Astrocyte (in vitro differentiated cells and primary cell): Measurements from ENCODE around the gene TAGLN. TPM values are rescaled to one million over a fixed set of nuclear protein-coding genes. Genes with fewer than 3 reads are reported as not detected.

Experiments
- DNase-seq: peaks from one replicate; pipeline ENCODE4 v3.0.0-alpha.2; 2010; ENCODE audit warnings: low read depth
- FAIRE-seq: peaks from 2 replicates; lab custom pipeline; 2011; peaks lifted over from hg19 to GRCh38; lab: Jason Lieb, UNC
- H2AFZ ChIP-seq: 2 replicates; pipeline ENCODE4 v1.6.0; 2012; ENCODE audit warnings: low read depth, low read length, inconsistent platforms
- H3K27ac ChIP-seq: 2 replicates; pipeline ENCODE4 v1.5.1; 2011; ENCODE audit warnings: low read depth, low read length, inconsistent platforms
- H3K27me3 ChIP-seq: 2 replicates; pipeline ENCODE4 v1.6.0; 2011; ENCODE audit warnings: low read length, inconsistent platforms; ENCODE audit not compliant: insufficient read depth
- H3K36me3 ChIP-seq: 2 replicates; pipeline ENCODE4 v1.5.1; 2011; ENCODE audit warnings: low read length, inconsistent platforms; ENCODE audit not compliant: insufficient read depth
- H3K4me1 ChIP-seq: 2 replicates; pipeline ENCODE4 v1.5.1; 2011; ENCODE audit warnings: low read length, inconsistent platforms; ENCODE audit not compliant: insufficient read depth
- H3K4me2 ChIP-seq: 2 replicates; pipeline ENCODE4 v1.6.0; 2012; ENCODE audit warnings: low read length, inconsistent platforms
- H3K4me3 ChIP-seq: 2 replicates; pipeline ENCODE4 v1.5.1; 2011; ENCODE audit warnings: low read depth, mild to moderate bottlenecking, low read length, inconsistent platforms; ENCODE audit not compliant: insufficient read depth
- H3K79me2 ChIP-seq: 2 replicates; pipeline ENCODE4 v1.6.0; 2012; ENCODE audit warnings: mild to moderate bottlenecking, low read length, inconsistent platforms; ENCODE audit not compliant: insufficient read depth
- H3K9ac ChIP-seq: 2 replicates; pipeline ENCODE4 v1.6.0; 2012; ENCODE audit warnings: mild to moderate bottlenecking, low read length, inconsistent platforms
- H3K9me3 ChIP-seq: 2 replicates; pipeline ENCODE4 v1.5.1; 2012; ENCODE audit warnings: low read depth, mild to moderate bottlenecking, low read length, inconsistent platforms; ENCODE audit not compliant: insufficient read depth
- H4K20me1 ChIP-seq: 2 replicates; pipeline ENCODE4 v1.6.0; 2012; ENCODE audit warnings: low read length, inconsistent platforms; ENCODE audit not compliant: insufficient read depth
- H3K27ac Mint-ChIP-seq: one replicate; pipeline ENCODE4 v1.8.0; 2021; ENCODE audit warnings: mild to moderate bottlenecking, mixed read lengths; ENCODE audit not compliant: unreplicated experiment
- H3K27me3 Mint-ChIP-seq: one replicate; pipeline ENCODE4 v1.8.0; 2021; ENCODE audit warnings: low read depth, mixed read lengths; ENCODE audit not compliant: unreplicated experiment
- H3K36me3 Mint-ChIP-seq: one replicate; pipeline ENCODE4 v1.8.0; 2021; ENCODE audit warnings: low read depth, mixed read lengths; ENCODE audit not compliant: unreplicated experiment
- H3K4me1 Mint-ChIP-seq: one replicate; pipeline ENCODE4 v1.8.0; 2021; ENCODE audit warnings: low read depth, mixed read lengths; ENCODE audit not compliant: unreplicated experiment
- H3K4me3 Mint-ChIP-seq: one replicate; pipeline ENCODE4 v1.8.0; 2021; ENCODE audit warnings: mild to moderate bottlenecking, moderate library complexity, mixed read lengths; ENCODE audit not compliant: unreplicated experiment
- H3K9me3 Mint-ChIP-seq: one replicate; pipeline ENCODE4 v1.8.0; 2021; ENCODE audit warnings: mild to moderate bottlenecking, mixed read lengths; ENCODE audit not compliant: unreplicated experiment
- EZH2 ChIP-seq: IDR thresholded peaks from 2 replicates; pipeline ENCODE4 v1.6.1; 2012; ENCODE audit warnings: mild to moderate bottlenecking, low read length, inconsistent platforms; ENCODE audit not compliant: insufficient read depth
- total RNA-seq: library from RNA; stranded (reverse); gene quantifications from 2 replicates; pipeline ENCODE4 v1.2.1, GENCODE V29; 2021
- TF ChIP-seq, protein P1 (sequence below): IDR thresholded peaks from 2 replicates; pipeline ENCODE4 v1.5.1; 2011; ENCODE audit warnings: low read depth, mild to moderate bottlenecking, inconsistent platforms, low read length, moderate library complexity; ENCODE audit not compliant: insufficient read depth

TAGLN gene
- total RNA-seq, 1 donor from 2014 or later: 4,004 TPM

DNA sequence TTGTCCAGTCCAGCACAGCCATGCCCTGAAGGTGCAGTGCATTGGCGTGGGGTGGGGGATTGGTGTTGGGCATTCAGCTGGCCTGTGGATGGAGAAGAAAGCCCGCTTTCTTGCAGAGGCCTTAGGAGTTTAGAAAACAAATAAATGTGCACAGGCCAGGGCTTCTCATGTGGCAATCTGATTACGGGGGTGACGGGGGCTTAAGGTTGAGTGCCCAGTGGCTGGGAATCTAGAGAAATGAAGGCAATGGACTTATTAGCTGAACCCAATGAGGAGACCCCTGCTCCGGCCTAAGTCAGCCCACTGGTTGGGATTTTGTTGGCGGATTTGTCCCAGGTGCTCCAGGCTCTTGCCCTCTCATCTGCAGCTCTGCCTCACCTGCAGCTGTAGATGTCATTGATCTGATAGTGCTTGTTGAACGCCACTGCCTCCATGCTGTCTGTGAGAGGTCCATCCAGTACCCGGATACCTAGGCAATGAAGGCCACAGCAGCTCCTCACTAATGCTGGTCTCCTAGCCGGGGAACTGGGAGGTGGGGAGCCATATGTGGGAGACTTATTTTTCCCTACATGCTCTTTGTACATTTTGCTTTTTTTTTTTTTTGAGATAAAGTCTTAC, 26.5 kb downstream of the TAGLN start:
- Histone ChIP-seq H3K9ac (no peak overlapping the region), H3K9me3 (no peaks in the 10 kb centered on the region), H3K4me3 (no peak overlapping the region), H4K20me1 (peaks cover 37% of the 10 kb centered on the region), H3K4me1 (peaks cover 15% of the 10 kb centered on the region), H2AFZ (no peak overlapping the region), H3K79me2 (peaks cover 20% of the 10 kb centered on the region), H3K36me3 (peaks cover 47% of the 10 kb centered on the region), H3K27ac (no peak overlapping the region), H3K27me3 (no peaks in the 10 kb centered on the region), H3K4me2 (no peak overlapping the region)
- Mint-ChIP-seq H3K9me3 (no peaks in the 10 kb centered on the region), H3K27ac (no peak overlapping the region), H3K4me3 (no peak overlapping the region), H3K27me3 (no peaks in the 10 kb centered on the region), H3K36me3 (peaks cover 31% of the 10 kb centered on the region), H3K4me1 (peaks cover 11% of the 10 kb centered on the region)
- no peak for TF ChIP-seq EZH2
- TF ChIP-seq, protein P1, sequence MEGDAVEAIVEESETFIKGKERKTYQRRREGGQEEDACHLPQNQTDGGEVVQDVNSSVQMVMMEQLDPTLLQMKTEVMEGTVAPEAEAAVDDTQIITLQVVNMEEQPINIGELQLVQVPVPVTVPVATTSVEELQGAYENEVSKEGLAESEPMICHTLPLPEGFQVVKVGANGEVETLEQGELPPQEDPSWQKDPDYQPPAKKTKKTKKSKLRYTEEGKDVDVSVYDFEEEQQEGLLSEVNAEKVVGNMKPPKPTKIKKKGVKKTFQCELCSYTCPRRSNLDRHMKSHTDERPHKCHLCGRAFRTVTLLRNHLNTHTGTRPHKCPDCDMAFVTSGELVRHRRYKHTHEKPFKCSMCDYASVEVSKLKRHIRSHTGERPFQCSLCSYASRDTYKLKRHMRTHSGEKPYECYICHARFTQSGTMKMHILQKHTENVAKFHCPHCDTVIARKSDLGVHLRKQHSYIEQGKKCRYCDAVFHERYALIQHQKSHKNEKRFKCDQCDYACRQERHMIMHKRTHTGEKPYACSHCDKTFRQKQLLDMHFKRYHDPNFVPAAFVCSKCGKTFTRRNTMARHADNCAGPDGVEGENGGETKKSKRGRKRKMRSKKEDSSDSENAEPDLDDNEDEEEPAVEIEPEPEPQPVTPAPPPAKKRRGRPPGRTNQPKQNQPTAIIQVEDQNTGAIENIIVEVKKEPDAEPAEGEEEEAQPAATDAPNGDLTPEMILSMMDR: no peak
- FAIRE-seq (no peak), DNase-seq (no peak)

DNA sequence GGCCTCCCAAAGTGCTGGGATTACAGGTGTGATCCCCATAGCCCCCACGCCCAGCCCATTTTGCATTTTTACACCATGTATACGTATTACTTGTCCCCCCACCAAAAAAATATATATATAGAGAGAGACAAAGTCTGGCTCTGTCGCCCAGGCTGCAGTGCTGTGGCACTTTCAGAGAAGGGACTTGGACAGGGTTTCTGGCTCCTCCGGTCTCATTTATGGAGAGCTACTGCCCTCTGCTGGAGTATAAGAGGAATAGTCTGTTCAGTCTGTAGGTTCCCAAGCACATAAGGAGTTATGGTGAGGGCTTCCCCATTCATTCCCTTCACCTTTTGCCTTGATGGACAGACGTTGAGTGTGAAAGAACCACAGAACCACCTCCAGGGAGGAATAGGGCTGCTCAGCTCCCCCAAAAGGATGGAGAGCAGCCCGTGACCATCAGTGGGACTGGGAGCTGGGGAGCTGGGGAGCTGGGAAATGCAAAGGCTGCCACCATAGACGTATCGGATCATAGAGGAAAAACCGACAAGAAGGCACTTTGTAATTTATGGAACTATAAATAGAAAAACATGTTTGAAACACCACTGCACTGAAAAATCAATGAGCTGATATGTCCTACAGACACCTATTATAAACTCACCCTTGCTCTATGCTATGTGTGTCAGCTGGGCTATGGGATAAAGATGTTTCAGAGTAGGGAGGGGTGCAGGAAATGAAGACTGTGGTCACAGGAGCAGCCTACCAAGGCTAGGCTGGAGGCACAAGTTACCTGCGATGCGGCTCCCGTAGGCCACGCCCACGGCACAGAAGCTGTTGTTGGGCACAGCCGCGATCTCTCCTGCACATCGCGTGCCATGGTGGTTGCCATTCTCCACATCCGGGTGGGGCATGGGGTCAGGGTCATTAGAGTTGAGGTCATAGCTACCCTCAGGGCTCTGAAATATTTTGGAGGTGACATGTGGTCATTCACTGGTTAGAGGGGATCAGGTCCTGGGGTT, 27.5 kb downstream of the TAGLN start:
- no peak overlapping the region for H3K4me2 ChIP-seq
- peaks cover 41% of the 10 kb centered on the region for H3K36me3 ChIP-seq
- no peak for TF ChIP-seq EZH2
- TF ChIP-seq, protein P1: peak; percentile 79
- Mint-ChIP-seq H3K27me3 (no peaks in the 10 kb centered on the region), H3K27ac (no peak overlapping the region), H3K4me3 (no peak overlapping the region), H3K36me3 (peaks cover 25% of the 10 kb centered on the region), H3K4me1 (peaks cover 15% of the 10 kb centered on the region), H3K9me3 (no peaks in the 10 kb centered on the region)
- H4K20me1 ChIP-seq: peaks cover 40% of the 10 kb centered on the region
- H3K9ac ChIP-seq: no peak overlapping the region
- peaks cover 21% of the 10 kb centered on the region for H3K4me1 ChIP-seq
- H3K27ac ChIP-seq: no peak overlapping the region
- DNase-seq (no peak), FAIRE-seq (peak; percentile 74)
- H3K27me3 ChIP-seq: no peaks in the 10 kb centered on the region
- peaks cover 30% of the 10 kb centered on the region for H3K79me2 ChIP-seq
- H3K4me3 ChIP-seq: no peak overlapping the region
- no peak overlapping the region for H2AFZ ChIP-seq
- H3K9me3 ChIP-seq: no peaks in the 10 kb centered on the region
